GM23338 (cell line): Measurements from ENCODE around the gene SUPT3H. TPM values are rescaled to one million over a fixed set of nuclear protein-coding genes. Genes with fewer than 3 reads are reported as not detected.

Experiments used
- ATAC-seq: fragments of 200-7000 bp; cut with Tn5 transposase; 3 replicates; pipeline ENCODE4 v1.9.1; 2020
- DNase-seq: peaks from one replicate; pipeline ENCODE4 v3.0.0-alpha.2; 2015; ENCODE audit warnings: low spot score
- H2AFZ ChIP-seq: fragments of 200-600 bp; sonication (generic); 2 replicates; pipeline ENCODE4 v1.8.0; 2016; ENCODE audit warnings: antibody characterized with exemption, mild to moderate bottlenecking, moderate library complexity
- H3F3A ChIP-seq: fragments of 200-600 bp; sonication (generic); replicated peaks from 2 replicates; pipeline ENCODE4 v1.8.0; 2017; ENCODE audit warnings: antibody characterized with exemption, mixed run types, low read depth
- H3K27ac ChIP-seq: fragments of 200-600 bp; sonication (generic); 2 replicates; pipeline ENCODE4 v1.6.1; 2016; ENCODE audit warnings: low read depth
- H3K27me3 ChIP-seq: fragments of 200-600 bp; sonication (generic); 2 replicates; pipeline ENCODE4 v1.8.0; 2016; ENCODE audit warnings: mild to moderate bottlenecking, mixed run types, moderate library complexity; ENCODE audit not compliant: insufficient read depth
- H3K36me3 ChIP-seq: fragments of 200-600 bp; sonication (generic); 2 replicates; pipeline ENCODE4 v1.8.0; 2016; ENCODE audit warnings: mild to moderate bottlenecking; ENCODE audit not compliant: insufficient read depth
- H3K4me1 ChIP-seq: fragments of 200-600 bp; sonication (generic); 2 replicates; pipeline ENCODE4 v1.8.0; 2016; ENCODE audit warnings: mild to moderate bottlenecking, moderate library complexity; ENCODE audit not compliant: insufficient read depth
- H3K4me2 ChIP-seq: fragments of 200-600 bp; sonication (generic); 2 replicates; pipeline ENCODE4 v1.7.1; 2017; ENCODE audit warnings: mixed run types
- H3K4me3 ChIP-seq: fragments of 200-600 bp; sonication (generic); 2 replicates; pipeline ENCODE4 v1.6.1; 2016; ENCODE audit warnings: mixed run types
- H3K79me2 ChIP-seq: fragments of 200-600 bp; sonication (generic); replicated peaks from 2 replicates; pipeline ENCODE4 v1.8.0; 2017; ENCODE audit warnings: mild to moderate bottlenecking; ENCODE audit not compliant: insufficient read depth
- H3K9me2 ChIP-seq: fragments of 200-600 bp; sonication (generic); 2 replicates; pipeline ENCODE4 v1.8.0; 2017; ENCODE audit not compliant: insufficient read depth
- H4K20me1 ChIP-seq: fragments of 200-600 bp; sonication (generic); replicated peaks from 2 replicates; pipeline ENCODE4 v1.8.0; 2017; ENCODE audit warnings: mild to moderate bottlenecking; ENCODE audit not compliant: insufficient read depth
- H3K27ac Mint-ChIP-seq: 2 replicates; pipeline ENCODE4 v1.8.0; 2020; ENCODE audit warnings: inconsistent platforms, mild to moderate bottlenecking, moderate library complexity, mixed read lengths
- H3K27me3 Mint-ChIP-seq: 3 replicates; pipeline ENCODE4 v1.8.0; 2022; ENCODE audit warnings: low read depth, mild to moderate bottlenecking, moderate library complexity, mixed read lengths, inconsistent platforms; ENCODE audit not compliant: insufficient read depth, poor library complexity
- H3K36me3 Mint-ChIP-seq: 3 replicates; pipeline ENCODE4 v1.8.0; 2021; ENCODE audit warnings: low read depth, mild to moderate bottlenecking, inconsistent platforms, moderate library complexity, mixed read lengths
- H3K4me1 Mint-ChIP-seq: 3 replicates; pipeline ENCODE4 v1.8.0; 2020; ENCODE audit warnings: mild to moderate bottlenecking, inconsistent platforms, mixed read lengths
- H3K4me3 Mint-ChIP-seq: 3 replicates; pipeline ENCODE4 v1.8.0; 2021; ENCODE audit warnings: moderate library complexity, mild to moderate bottlenecking, inconsistent platforms, mixed read lengths
- H3K9me3 Mint-ChIP-seq: 3 replicates; pipeline ENCODE4 v1.8.0; 2020; ENCODE audit warnings: moderate library complexity, mild to moderate bottlenecking, inconsistent platforms, mixed read lengths
- CREB1 ChIP-seq: fragments of 250-450 bp; sonication (Bioruptor Pico); IDR thresholded peaks from 2 replicates; pipeline ENCODE4 v1.5.0; 2020; ENCODE audit warnings: low read depth, mild to moderate bottlenecking, moderate library complexity
- CTCF ChIP-seq, 2 experiments: fragments of 200-600 bp in 1 of 2; sonication (generic) in 1 of 2; conservative IDR thresholded peaks; 2 replicates each; pipeline versions ENCODE4 v1.5.1 to v1.6.1; 2016 to 2017; ENCODE audit warnings: antibody characterized with exemption in 2 of 2, low read depth in 2 of 2, mild to moderate bottlenecking in 2 of 2, moderate library complexity in 1 of 2
- ETS1 ChIP-seq: IDR thresholded peaks from 2 replicates; pipeline ENCODE4 v1.6.1; 2016; ENCODE audit warnings: antibody characterized with exemption
- EZH2 ChIP-seq: fragments of 200-600 bp; sonication (generic); IDR thresholded peaks from one replicate; pipeline ENCODE4 v1.8.0; 2017; ENCODE audit warnings: antibody characterized with exemption, mild to moderate bottlenecking, low read depth; ENCODE audit not compliant: unreplicated experiment
- EZH2phosphoT487 ChIP-seq: fragments of 200-600 bp; sonication (generic); IDR thresholded peaks from one replicate; pipeline ENCODE4 v1.8.1; 2018; ENCODE audit warnings: antibody characterized with exemption; ENCODE audit not compliant: unreplicated experiment
- JUNB ChIP-seq: IDR thresholded peaks from one replicate; pipeline ENCODE4 v1.6.1; 2016; ENCODE audit warnings: antibody characterized with exemption; ENCODE audit not compliant: unreplicated experiment
- NANOG ChIP-seq: IDR thresholded peaks from 2 replicates; pipeline ENCODE4 v1.6.1; 2016; ENCODE audit warnings: antibody characterized with exemption, borderline replicate concordance
- POLR2AphosphoS5 ChIP-seq: IDR thresholded peaks from 2 replicates; pipeline ENCODE4 v1.6.1; 2016; ENCODE audit warnings: antibody characterized with exemption, low read depth
- REST ChIP-seq: IDR thresholded peaks from one replicate; pipeline ENCODE4 v1.6.1; 2018; ENCODE audit warnings: antibody characterized with exemption; ENCODE audit not compliant: unreplicated experiment
- ZNF114 ChIP-seq: fragments of 250-450 bp; sonication (Bioruptor Pico); IDR thresholded peaks from 2 replicates; pipeline ENCODE4 v1.5.0; 2020; ENCODE audit warnings: mild to moderate bottlenecking, moderate library complexity
- ZNF331 ChIP-seq: fragments of 250-450 bp; sonication (Bioruptor Pico); IDR thresholded peaks from 2 replicates; pipeline ENCODE4 v1.5.0; 2020; ENCODE audit warnings: low read depth, mild to moderate bottlenecking, moderate library complexity
- polyA plus RNA-seq: library from polyadenylated mRNA; unstranded; fragments of >200 nt; fragmentation: Nextera tagmentation; extraction: Ambion mirVana; gene quantifications from 2 replicates; pipeline ENCODE4 v1.2.1, GENCODE V29; 2016
- total RNA-seq: library from RNA; depleted of rRNA; stranded (reverse); fragments of >200 nt; shearing (Covaris generic); gene quantifications from 2 replicates; pipeline ENCODE4 v1.2.3, GENCODE V29; 2014

Gene SUPT3H
- total and polyA plus RNA-seq, 2 experiments from 2014 or later: 11.4 to 30.1 TPM

- TF ChIP-seq JUNB (no peak), REST (no peak), EZH2phosphoT487 (no peak)
Observed at GRCh38 chr6:44954281-44954680, 423.5 kb downstream of the SUPT3H start (continued).

- ATAC-seq (no peak), DNase-seq (no peak)
- no peak overlapping the region for H3K27ac Mint-ChIP-seq
- H3K4me1 ChIP-seq: peaks cover 10% of the 10 kb centered on the region; the same call in 1 of the 2 replicates
- no peaks in the 10 kb centered on the region for H4K20me1 ChIP-seq
- H3K4me3 ChIP-seq: no peak overlapping the region
- peaks cover 38% of the 10 kb centered on the region; the same call in 2 of the 3 replicates for H3K36me3 Mint-ChIP-seq
- H3K36me3 ChIP-seq: peaks cover 6% of the 10 kb centered on the region; the same call in 1 of the 2 replicates
- H3K79me2 ChIP-seq: no peaks in the 10 kb centered on the region
- peaks cover 24% of the 10 kb centered on the region for H3K9me3 Mint-ChIP-seq
- no peaks in the 10 kb centered on the region for H3K27me3 Mint-ChIP-seq
- no peaks in the 10 kb centered on the region for H3F3A ChIP-seq
- no peaks in the 10 kb centered on the region for H3K27me3 ChIP-seq
- H3K4me3 Mint-ChIP-seq: no peak overlapping the region
- TF ChIP-seq CTCF (conservative IDR thresholded peaks at IDR 0.05; ENCODE audit: low read depth in 2 of 2) (no peak), POLR2AphosphoS5 (no peak), ZNF114 (no peak), JUNB (no peak)
- no peak overlapping the region for H2AFZ ChIP-seq
- H3K4me2 ChIP-seq: no peak overlapping the region
- no peaks in the 10 kb centered on the region for H3K9me2 ChIP-seq
- H3K27ac ChIP-seq: no peak overlapping the region
- H3K4me1 Mint-ChIP-seq: no peaks in the 10 kb centered on the region
Observed at GRCh38 chr6:44951253-44951747, 426.4 kb downstream of the SUPT3H start.

- Histone ChIP-seq H3K27ac (no peak overlapping the region), H2AFZ (no peak overlapping the region), H4K20me1 (no peaks in the 10 kb centered on the region), H3K36me3 (peaks cover 6% of the 10 kb centered on the region; the same call in 1 of the 2 replicates), H3K9me2 (no peaks in the 10 kb centered on the region), H3K4me2 (no peak overlapping the region), H3K79me2 (no peaks in the 10 kb centered on the region), H3F3A (no peaks in the 10 kb centered on the region), H3K4me1 (peaks cover 10% of the 10 kb centered on the region; the same call in 1 of the 2 replicates), H3K4me3 (no peak overlapping the region), H3K27me3 (no peaks in the 10 kb centered on the region)
- TF ChIP-seq CREB1 (no peak), ETS1 (no peak), ZNF331 (CRISPR knock-in tag) (no peak), EZH2 (no peak), REST (no peak), POLR2AphosphoS5 (no peak), ZNF114 (no peak), NANOG (no peak)
- H3K9me3 Mint-ChIP-seq: peaks cover 31% of the 10 kb centered on the region
- H3K27me3 Mint-ChIP-seq: no peaks in the 10 kb centered on the region
- H3K27ac Mint-ChIP-seq: no peak overlapping the region
- peaks cover 49% of the 10 kb centered on the region; the same call in 2 of the 3 replicates for H3K36me3 Mint-ChIP-seq
- no peaks in the 10 kb centered on the region for H3K4me1 Mint-ChIP-seq
- ATAC-seq: no peak
- DNase-seq: no peak
- H3K4me3 Mint-ChIP-seq: no peak overlapping the region
Observed at GRCh38 chr6:44949596-44950201, 428.0 kb downstream of the SUPT3H start.
